AG09319 (cell line): ENCODE measurements around the gene SH3PXD2A.

Source experiments
- DNase-seq: peaks from one replicate; pipeline ENCODE4 v3.0.0-alpha.2; 2010; ENCODE audit warnings: low read depth; ENCODE audit errors: extremely low read depth
- TF ChIP-seq, protein P1 (sequence below): IDR thresholded peaks from 2 replicates; pipeline ENCODE4 v1.5.1; 2011; ENCODE audit warnings: low read depth, mild to moderate bottlenecking, inconsistent platforms, low read length, moderate library complexity

Gene SH3PXD2A

DNA sequence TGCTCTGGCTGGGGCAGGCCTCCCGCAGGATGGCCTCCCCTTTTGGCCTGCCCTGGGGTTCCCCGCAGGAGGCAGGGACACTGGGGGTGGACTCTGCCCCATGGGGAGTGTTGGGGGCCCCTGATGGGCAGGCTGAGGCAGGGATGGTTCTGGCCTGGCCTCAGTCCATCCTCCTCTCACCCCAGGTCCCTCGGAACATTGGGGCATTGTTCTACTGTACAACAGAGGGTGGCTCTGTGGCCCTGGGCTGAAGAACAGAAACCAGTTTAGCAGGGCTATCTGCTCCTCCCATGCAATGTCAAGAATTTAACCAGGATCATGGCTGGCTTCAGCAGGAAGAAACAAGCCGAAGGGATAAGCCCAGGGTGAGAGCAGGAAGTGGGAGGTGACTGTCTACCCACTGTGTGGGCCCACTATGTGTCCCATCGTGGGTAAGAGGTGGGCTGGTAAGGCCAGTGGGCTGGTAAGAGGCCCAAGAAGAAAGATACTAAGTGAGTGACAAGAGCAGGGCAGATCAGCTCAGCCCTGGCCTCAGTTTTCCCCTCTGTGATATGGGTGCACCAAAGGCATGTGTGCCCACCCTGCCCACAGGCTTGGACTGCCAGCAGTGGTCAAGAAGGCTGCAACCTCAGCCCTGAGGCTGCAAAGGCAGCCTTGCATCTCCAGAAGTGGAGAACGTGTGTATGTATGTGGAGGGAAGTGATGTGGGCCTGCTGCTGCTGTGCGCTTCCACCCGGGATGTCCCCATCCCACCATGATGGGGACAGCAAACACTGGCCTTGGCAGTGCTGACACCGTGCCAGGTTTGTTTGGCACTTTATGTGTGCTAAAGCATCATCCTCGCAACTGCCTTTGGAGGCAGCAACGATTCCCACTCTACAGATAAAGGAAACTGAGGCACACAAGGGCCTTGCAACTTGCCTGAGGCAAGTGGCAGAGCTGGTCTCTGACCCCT, 138.9 kb downstream of the SH3PXD2A start:
- DNase-seq = no peak
- TF ChIP-seq, protein P1, sequence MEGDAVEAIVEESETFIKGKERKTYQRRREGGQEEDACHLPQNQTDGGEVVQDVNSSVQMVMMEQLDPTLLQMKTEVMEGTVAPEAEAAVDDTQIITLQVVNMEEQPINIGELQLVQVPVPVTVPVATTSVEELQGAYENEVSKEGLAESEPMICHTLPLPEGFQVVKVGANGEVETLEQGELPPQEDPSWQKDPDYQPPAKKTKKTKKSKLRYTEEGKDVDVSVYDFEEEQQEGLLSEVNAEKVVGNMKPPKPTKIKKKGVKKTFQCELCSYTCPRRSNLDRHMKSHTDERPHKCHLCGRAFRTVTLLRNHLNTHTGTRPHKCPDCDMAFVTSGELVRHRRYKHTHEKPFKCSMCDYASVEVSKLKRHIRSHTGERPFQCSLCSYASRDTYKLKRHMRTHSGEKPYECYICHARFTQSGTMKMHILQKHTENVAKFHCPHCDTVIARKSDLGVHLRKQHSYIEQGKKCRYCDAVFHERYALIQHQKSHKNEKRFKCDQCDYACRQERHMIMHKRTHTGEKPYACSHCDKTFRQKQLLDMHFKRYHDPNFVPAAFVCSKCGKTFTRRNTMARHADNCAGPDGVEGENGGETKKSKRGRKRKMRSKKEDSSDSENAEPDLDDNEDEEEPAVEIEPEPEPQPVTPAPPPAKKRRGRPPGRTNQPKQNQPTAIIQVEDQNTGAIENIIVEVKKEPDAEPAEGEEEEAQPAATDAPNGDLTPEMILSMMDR = no peak

DNA sequence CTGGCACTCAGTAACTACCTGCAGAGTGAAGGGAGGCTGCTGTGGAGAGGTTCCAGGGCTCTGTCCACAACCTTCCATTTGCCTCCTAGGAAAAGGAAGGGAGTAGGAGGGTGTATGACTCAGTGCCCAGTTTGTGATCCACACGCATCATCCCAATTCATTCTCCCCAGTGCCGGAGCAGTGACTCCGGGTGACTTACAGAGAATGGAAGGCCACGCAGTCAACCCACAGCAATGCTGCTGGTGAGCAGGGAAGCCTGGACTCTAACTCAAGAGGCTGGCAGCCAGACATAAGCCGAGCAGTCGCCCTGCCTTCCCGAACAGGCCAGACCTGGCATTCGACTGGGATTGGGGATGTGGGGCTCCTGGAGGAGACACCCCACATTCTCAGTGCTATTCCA, 139.9 kb downstream of the SH3PXD2A start:
- TF ChIP-seq, protein P1 = no peak
- DNase-seq = peak; percentile 31

DNA sequence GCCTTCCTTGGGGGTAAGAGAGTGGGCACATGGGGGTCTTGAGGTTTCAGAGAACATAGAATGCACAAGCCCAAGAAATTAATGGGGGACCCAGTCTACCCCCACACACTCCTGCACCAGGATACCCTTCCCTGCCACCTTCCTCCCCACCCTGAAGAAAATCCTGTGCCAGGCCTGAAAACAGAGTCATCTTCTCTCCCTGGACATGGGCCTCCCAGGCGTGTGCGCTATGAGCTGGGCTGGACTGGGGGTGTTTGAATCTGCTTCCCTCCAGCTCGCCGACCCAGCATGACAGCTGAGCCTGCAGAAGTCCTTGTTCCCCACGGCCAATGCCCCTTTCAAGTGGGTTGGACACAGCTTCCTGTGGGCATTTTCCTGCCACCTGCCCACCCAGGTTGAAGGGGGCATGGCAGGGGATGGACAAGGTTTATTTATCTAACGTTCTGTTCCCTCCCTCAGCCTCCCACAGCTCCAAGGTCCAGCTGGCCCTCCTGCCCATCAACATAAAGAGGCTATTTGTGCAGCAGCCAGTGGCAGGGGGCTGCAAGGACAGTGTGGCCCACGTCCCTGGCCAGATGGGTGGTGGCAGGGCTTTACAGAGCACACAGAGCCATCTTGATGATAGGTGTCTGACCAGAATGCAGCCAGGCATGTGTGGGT, 141.0 kb downstream of the SH3PXD2A start:
- DNase-seq = no peak
- TF ChIP-seq, protein P1 = no peak

DNA sequence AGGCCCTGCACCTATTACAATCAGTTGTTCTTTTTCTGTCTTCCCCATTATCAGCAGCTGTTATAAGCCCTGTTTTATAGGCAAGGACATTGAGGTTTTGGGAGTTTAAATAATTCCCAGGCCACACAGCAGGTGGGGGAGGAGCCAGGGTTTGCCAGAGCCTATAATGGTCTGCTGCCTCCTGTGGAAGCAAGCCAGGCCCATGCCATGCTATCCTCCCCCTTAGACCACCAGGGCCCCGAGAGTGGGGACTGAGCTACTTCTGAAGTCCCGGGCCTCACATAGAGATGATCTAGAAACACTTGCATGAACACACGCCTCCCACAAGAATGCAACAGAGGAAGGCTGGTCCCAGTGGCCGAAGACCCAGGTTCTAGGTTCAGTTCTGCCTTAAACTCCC, 141.7 kb downstream of the SH3PXD2A start:
- DNase-seq = no peak
- TF ChIP-seq, protein P1 = no peak

DNA sequence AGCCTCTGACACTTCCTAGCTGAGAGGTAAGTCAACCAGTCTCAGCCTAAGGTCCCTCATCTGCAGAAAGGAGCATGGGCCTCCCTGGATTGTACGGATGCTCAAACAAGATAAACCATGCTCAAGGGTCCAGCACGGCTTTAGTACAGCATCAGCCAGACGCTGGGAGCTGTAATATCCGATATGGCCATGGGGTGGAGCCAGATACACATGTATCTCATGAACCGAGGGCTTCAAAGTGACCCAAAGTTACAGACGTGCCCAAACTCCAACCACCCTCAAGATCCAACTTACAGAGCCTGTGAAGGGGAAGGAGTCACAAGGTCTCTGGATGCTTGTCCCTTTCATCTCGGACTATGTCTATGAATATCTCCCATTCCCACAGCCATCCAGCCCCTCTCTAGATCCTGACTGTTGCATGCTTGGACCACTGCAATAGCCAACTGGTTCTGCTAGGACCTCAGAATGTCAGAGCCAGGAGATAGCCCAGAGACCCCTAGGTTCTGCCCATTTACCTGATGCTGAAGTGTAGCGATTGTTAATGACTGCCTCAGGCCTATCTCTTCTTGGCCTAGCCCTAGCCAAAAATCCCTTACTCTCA, 142.4 kb downstream of the SH3PXD2A start:
- TF ChIP-seq, protein P1 = peak; percentile 77
- peak; percentile 46 for DNase-seq

DNA sequence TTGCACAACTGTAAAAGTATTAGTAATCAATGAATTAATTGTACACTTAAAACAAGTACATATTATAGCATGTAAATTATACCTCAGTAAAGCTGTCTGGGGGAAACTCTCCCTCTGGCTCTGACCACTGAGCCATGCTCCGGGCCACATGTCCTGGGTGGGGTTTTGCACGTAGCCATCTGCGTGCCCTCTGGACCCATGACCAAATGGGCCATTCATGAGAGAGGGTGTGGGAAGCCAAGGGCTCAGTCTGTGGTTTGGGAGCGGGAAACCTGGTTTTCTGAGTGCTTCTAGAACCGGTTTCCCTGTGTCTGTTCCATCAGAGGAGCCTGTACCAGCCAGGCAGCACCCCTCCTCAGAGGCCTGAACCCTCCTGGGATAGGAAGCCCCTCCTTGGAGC, 143.2 kb downstream of the SH3PXD2A start:
- TF ChIP-seq, protein P1 = no peak
- no peak for DNase-seq
